HG03108 (cell line): ENCODE results near the gene TATDN3.
"Not testable (repeated sequence)": the region's sequence is repeated elsewhere in the genome, so short reads cannot be mapped to it uniquely, and the experiment has no call there.

ENCODE experiments used
- ATAC-seq: cut with Tn5 transposase; IDR thresholded peaks from one replicate; pipeline ENCODE4 v1.9.1; 2021; ENCODE audit warnings: moderate library complexity; ENCODE audit not compliant: unreplicated experiment

The TATDN3 gene

DNA sequence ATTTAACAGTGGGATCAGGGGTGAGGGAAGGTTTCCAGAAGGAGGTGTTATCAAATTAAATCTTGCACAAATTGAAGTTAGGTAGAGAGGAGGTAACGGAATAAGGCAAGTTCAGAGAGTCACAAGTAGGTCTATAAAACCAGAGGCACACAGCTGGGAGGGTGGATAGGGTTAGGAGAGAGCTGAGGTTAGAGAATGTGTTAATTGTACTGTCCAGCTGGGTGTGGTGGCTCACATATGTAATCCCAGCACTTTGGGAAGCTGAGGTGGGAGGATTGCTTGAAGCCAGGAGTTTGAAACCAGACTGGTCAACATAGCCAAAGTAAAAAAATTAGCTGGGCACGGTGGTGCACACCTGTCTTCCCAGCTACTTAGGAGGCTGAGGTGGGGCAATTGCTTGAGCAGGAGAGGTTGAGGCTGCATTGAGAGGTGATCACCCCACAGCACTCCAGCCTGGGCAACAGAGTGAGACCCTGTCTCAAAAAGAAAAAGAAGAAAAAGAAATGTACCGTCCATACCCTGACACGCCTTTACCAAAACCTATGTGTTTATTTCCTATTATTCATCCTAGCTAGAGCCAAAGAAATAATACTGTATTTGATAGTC is 35.6 kb downstream of the TATDN3 start:
- no peak for ATAC-seq

DNA sequence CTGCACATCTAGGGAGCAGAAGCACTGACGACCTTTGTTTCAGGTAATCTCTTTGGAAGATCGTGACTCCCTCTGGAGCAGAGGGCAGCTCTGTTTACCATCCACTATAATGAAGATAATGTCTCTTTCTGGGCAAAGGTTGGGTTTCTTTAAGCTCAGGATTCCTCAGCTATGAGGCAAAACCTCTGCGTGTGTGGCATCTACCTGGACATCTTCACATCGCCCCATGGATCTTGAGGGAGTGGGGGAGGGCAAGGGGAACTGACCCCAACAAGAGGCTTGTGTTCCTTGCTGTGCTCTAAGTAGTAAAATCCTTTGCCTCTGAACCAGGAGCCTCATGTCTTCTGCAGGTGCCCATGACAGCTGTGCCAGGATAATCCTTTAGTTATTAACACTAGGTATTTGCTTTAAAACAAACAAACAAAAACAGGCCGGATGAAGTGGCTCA is 36.2 kb downstream of the TATDN3 start:
- ATAC-seq, result no peak

DNA sequence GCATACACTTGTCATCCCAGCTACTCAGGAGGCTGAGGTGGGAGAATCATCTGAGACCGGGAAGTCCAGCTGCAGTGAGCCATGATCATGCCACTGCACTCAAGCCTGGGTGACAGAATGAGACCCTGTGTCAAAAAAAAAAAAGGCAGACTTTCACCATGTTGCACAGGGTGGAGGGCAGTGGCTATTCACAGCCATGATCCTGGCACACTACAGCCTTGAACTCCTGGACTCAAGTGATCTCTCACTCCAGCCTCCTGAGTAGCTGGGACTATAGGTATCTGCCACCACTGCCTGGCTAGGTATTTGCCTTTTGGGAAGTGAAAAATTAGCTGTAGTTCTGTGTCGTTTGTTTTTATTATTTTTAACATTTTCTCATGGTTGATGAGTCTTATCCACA is 36.7 kb downstream of the TATDN3 start:
- no peak for ATAC-seq

DNA sequence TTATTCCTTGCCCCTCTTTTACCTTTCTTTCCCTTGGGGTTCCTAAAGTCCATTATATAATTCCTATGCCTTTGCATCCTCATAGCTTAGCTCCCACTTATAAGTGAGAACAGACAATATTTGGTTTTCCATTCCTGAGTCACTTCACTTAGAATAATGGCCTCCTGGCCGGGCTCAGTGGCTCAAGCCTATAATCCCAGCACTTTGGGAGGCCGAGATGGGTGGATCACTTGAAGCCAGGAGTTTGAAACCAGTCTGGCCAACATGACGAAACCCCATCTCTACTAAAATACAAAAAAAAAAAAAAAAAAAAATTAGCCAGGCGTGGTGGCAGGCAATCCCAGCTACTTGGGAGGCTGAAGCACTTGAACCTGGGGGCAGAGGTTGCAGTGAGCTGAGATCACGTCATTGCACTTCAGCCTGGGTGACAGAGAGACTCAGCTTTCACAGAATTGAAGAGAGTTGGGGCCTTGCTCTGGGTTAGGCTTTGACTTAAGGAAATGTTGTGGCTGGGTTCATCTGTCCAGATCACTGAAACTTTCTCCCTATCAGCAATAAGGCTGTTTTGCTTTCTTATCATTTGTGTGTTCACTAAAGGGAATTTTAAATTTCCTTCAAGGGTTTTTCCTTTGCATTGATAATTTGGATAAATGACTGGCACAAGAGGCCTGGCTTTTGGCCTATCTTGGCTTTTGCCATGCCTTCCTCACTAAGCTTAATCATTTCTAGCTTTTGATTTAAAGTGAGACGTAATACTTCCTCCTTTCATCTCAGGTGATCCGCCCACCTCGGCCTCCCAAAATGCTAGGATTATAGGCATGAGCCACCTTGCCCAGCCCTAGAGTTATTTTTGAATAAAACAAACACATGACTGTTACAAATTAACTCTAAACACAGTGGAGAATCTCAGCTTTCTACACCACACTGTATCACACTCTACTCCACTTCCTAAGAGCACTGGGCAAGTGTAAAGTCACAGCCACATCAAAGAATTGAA is 41.8 kb downstream of the TATDN3 start:
- peak; percentile 88 for ATAC-seq

DNA sequence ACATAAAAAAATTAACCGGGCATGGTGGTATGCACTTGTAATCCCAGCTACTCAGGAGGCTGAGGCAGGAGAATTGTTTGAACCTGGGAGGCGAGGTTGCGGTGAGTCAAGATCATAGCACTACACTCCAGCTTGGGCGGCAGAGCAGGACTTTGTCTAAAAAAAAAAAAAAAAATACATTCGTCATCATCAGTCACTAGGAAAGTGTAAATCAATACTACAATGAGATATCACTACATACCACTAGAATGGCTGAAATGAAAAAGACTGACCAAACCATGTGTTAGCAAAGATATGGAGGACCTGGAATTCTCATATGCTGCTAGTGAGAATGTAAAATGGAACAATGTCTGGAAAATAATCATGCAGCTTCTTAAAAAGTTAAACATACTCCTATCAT is 46.5 kb downstream of the TATDN3 start:
- ATAC-seq, result no peak

DNA sequence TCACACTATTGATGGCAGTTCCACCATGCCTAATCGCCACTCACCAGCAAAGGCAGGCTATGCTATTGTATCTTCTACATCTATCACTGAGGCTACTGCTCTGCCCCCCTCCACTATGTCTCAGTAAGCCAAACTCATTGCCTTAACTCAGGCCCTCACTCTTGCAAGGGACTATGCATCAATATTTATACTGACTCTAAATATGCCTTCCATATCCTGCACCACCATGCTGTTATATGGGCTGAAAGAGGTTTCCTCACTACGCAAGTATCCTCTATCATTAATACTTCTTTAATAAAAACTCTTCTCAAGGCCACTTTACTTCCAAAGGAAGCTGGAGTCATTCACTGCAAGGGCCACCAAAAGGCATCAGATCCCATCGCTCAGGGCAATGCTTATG is 52.8 kb downstream of the TATDN3 start:
- not testable (repeated sequence) for ATAC-seq

DNA sequence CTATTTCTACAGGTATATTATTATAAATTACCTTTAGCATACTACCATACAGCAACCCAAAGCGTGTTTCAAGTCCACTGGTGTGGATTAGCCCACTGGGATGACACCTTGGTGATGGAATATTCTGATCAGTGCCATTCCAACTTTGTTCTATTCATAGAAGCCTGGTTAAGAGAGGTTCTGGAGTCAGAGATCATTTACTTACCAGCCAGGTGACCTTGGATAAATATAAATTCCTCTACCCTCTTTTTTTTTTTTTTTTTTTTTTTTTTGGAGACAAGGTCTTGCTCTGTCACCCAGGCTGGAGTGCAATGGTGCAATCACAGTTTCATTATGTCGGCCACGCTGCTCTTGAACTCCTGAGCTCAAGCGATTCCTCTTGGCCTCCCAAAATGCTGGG is 55.9 kb downstream of the TATDN3 start, which contains the start of gene SPATA45:
SPATA45 (minus strand) TSS at position 101 of the 400 bp plus-strand sequence. CDS start 11,500 bp downstream, outside the sequence.
- ATAC-seq, result no peak

DNA sequence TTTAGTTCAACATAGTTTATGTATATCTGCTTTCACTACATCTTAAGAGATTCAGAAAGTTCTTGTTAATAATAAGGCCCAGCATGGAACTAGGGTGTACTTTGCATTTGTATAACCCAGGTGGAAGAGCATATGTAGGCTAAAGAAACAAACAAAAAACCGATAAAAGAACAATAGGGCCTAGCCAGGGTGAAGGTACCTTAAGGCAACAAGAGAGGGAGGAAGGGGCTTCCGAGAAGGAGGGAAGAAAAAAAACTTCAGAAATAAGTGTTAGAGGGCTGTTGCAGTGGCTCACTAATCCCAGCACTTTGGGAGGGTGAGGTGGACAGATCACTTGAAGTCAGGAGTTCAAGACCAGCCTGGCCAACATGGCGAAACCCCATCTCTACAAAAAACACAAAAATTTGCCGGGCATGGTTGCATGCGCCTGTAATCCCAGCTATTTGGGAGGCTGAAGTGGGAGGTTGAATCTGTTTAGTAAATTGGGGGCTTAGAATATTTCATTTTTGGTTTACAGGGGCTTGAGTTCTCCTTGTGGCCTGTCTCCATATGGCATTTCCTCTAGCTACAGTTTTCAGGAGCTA is 60.5 kb downstream of the TATDN3 start:
- ATAC-seq, result no peak

DNA sequence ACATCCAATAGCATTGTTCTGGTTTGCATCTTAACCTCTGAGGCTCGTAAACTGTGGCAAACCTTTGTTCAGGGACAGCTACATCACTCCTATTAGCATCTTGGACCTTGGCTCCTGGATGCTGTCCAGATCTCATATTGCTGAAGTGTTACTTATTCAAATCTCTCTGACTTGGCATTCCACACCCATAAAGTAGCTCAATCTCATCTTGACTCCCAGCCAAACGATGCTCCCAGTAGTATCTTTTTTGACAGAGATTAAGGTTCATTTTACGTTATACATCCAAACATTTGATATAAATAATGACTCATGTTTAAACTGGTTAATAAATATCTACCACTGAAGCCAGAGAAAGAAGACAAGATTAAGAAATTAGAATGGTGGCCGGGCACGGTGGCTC is 62.0 kb downstream of the TATDN3 start:
- no peak for ATAC-seq

DNA sequence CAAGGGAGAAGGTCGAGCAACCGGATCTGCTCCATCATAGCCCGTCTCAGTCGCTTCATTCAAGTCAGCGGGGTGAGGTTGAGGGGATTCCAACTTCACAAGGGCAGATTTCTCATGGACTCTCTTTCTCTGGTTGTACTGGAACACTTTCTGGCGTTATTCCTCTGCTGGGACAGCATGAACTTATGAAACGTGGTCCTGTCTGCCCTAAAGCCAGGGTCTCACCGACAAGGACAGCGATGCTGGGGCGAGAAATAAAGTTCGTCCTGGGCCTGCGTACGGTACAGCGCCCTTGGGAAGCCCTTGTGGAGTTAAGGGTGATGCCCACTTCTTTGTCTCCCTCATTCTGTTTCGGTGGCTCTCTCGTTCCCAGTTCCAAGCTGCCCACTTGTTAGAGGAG is 65.1 kb downstream of the TATDN3 start:
- no peak for ATAC-seq

DNA sequence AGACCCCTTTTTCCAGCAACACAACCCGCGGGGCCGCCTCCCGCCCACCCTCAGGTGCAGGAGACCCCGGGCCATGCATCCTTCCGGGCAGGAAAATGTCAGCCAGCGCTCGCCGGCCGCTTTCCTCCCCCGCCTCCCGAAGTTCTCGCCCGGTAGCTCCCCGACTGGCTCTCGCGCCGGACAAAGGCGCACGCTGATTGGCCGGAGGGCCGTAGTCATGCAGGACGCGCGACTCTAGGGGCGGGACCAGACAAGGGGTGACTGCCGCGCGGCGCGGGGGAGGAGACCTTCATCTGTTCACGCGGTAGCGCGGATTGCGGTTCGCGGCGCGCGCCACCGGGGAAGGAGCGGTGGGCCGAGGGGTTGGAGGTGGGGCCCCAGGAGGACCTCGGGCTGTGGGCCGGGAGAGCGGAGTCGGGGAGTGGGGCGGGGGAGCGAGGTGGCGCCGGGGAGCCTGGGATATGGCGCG is 66.3 kb downstream of the TATDN3 start, which contains the start of gene FLVCR1:
FLVCR1 (plus strand) TSS at position 284 of the 469 bp plus-strand sequence; CDS start at position 462, 178 bp downstream.
- peak; percentile 97 for ATAC-seq

DNA sequence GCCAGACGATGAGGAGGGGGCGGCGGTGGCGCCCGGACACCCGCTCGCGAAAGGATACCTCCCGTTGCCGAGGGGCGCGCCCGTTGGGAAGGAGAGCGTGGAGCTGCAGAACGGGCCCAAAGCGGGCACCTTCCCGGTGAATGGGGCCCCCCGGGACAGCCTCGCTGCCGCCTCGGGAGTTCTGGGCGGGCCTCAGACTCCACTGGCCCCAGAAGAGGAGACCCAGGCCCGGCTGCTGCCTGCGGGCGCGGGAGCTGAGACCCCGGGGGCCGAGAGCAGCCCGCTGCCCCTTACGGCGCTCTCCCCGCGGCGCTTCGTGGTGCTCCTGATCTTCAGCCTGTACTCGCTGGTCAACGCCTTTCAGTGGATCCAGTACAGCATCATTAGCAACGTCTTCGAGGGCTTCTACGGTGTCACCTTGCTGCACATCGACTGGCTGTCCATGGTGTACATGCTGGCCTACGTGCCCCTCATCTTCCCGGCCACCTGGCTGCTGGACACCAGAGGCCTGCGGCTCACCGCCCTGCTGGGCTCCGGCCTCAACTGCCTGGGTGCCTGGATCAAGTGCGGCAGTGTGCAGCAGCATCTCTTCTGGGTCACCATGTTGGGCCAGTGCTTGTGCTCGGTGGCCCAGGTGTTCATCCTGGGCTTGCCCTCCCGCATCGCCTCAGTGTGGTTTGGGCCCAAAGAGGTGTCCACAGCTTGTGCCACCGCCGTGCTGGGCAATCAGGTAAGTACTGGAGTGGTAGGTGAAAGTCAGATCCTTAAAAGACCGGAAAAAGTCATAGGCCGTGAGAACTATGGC is 67.0 kb downstream of the TATDN3 start:
- peak; percentile 16 for ATAC-seq

DNA sequence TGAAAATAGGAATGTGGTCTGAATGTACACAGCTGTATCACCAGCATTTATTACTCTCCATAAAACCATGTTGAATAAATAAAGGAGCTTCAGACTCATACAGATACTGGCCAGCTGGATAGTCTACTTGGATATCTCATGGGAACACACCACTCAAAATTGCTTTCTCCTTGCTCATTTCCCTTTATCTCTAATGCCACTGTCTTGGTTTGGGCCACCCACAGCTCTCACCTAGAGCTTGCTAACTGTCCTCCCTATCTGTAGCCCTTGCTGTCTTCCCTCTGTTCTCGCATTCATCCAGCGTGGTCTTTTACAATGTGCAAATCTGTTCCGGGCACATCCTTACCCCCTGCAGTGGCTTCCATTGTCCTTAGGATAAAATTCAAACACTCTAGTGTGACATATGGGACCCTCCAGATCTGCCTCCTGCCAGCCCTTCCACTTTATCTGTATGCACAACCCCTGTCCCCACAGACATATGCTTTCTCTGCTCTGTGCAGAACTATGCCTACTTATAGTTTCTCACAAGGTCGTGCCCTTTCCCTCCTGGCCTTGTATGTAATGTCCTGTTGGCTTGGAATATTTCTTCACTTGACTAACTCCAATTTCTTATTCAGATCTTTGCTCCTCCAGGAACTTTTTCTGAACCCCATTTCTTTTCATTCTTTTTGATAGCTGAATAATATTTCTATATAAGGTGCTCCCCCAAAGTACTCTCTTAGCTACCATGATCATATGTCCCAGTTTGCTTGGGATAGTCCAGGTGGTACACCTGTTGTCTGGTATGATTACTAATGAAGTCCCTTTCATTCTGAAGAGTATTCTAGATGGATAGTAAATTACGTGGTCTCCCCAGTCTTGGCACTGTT is 69.3 kb downstream of the TATDN3 start:
- ATAC-seq, result no peak

DNA sequence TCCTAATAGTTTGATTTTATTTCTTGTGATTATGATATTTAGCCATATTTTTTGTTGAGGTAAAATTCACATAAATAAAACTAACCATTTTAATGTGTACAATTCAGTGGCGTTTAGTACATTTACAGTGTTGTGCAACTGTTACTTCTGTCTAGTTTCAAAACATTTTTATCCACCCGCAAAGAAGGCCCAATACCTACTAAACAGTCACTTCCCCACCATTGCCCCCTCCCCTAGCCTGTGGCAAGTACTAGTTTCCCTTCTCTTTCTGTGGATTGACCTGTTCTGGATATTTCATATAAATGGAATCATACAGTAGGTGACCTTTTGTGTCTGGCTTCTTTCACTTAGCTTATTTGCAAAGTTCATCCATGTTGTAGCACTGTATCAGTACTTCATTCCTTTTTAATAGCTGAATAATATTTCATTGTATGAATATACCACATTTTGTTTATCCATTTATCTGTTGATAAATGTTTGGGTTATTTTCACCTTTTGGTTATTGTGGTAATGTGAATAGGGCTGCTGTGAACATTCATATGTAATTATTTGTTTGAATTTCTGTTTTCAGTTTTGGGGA is 70.5 kb downstream of the TATDN3 start:
- no peak for ATAC-seq

DNA sequence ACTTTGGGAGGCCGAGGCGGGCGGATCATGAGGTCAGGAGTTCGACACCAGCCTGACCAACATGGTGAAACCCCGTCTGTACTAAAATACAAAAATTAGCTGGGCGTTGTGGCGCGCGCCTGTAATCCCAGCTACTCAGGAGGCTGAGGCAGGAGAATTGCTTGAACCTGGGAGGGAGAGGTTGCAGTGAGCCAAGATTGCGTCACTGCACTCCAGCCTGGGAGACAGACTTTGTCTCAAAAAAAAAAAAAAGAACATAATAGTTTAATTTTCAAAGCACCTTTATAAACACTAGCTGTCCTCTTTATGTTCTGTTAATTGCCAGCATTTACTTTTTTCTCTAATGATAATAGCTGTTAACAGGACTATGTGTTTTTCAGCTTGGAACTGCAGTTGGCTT is 71.7 kb downstream of the TATDN3 start:
- not testable (repeated sequence) for ATAC-seq

DNA sequence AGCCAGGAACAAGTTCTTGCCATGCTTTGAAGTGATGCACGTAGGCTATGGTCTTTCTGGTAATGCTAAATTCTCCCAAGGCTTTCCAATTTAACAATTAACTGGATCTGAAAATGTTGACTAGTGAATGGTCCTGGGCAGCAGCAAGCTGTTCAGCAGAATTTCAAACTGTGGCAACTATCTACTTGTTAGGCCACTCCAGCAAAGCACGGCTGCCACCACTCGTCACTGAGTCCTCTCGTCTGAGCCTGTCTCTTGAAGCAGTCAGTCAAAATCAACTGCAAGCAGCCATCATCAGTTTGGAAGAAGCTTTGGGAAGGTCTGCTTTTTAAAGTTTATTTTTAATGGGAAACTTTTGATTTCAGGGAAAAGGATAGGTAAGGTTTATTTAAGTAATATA is 72.5 kb downstream of the TATDN3 start:
- ATAC-seq, result no peak
